ENCODE data around the gene FNDC3B.

FNDC3B gene

GRCh38 chr3:172245241-172245640 lies 205.9 kb downstream of the FNDC3B start:
- H2BK12ac ChIP-seq (ENCODE audit: low read length): no peak overlapping the region
- H3K4me1 ChIP-seq (ENCODE audit: control insufficient read depth in 2 of 2, insufficient read depth in 1 of 2, low read depth in 1 of 2, low read length in 2 of 2): no peaks in the 10 kb centered on the region
- no peak overlapping the region for H3K4ac ChIP-seq (ENCODE audit: low read length)
- no peak overlapping the region for H3K23ac ChIP-seq (ENCODE audit: low read depth, low read length, poor library complexity)
- H3K9ac ChIP-seq (ENCODE audit: low read depth, low read length, poor library complexity): no peak overlapping the region
- no peak overlapping the region for H2AFZ ChIP-seq (ENCODE audit: low read length)
- no peak overlapping the region for H4K91ac ChIP-seq (ENCODE audit: low read depth, low read length, poor library complexity)
- no CpG with 5 or more reads among the region's 2 CpGs for WGBS, 2 donors (ENCODE audit: extremely low coverage in 2 of 2, insufficient read length in 2 of 2, insufficient replicate concordance in 1 of 2)
- DNase-seq (ENCODE audit: low spot score): no peak
- no peak overlapping the region for H2BK15ac ChIP-seq (ENCODE audit: low read length)
- no peak overlapping the region for H2BK120ac ChIP-seq (ENCODE audit: low read depth, low read length)
- no peak overlapping the region for H2AK5ac ChIP-seq (ENCODE audit: low read depth, low read length)
- H3K4me2 ChIP-seq (ENCODE audit: insufficient read depth, low read length, poor library complexity, severe bottlenecking): no peak overlapping the region
- no peak overlapping the region for H3K18ac ChIP-seq (ENCODE audit: low read length)
- H3K9me3 ChIP-seq (replicated peaks in 1 of 2; ENCODE audit: control insufficient read depth in 2 of 2, insufficient read depth in 1 of 2, low read depth in 1 of 2, low read length in 2 of 2): peaks cover 6 to 34% of the 10 kb centered on the region in 2 donors
- no peak overlapping the region for H2BK5ac ChIP-seq (ENCODE audit: low read length)
- H3K14ac ChIP-seq (ENCODE audit: low read length): no peak overlapping the region
- no peak overlapping the region for H4K8ac ChIP-seq (ENCODE audit: low read depth, low read length)
- peaks cover 0 to 49% of the 10 kb centered on the region in 2 donors for H3K36me3 ChIP-seq (replicated peaks in 1 of 2; ENCODE audit: control insufficient read depth in 2 of 2, insufficient read depth in 2 of 2, low read length in 2 of 2)
- H3K79me1 ChIP-seq (ENCODE audit: low read depth, low read length): peaks cover 6% of the 10 kb centered on the region
- no peak overlapping the region for H3K27ac ChIP-seq (replicated peaks; ENCODE audit: low read length)
- no peaks in the 10 kb centered on the region for H3K27me3 ChIP-seq (ENCODE audit: control insufficient read depth in 3 of 3, insufficient read depth in 3 of 3, low read depth in 1 of 3, low read length in 3 of 3)
- H3K4me3 ChIP-seq (ENCODE audit: low read length in 2 of 2): no peak overlapping the region

- Histone ChIP-seq H3K14ac (ENCODE audit: low read length) (no peak overlapping the region), H2AFZ (ENCODE audit: low read length) (no peak overlapping the region), H3K18ac (ENCODE audit: low read length) (no peak overlapping the region), H3K9me3 (replicated peaks in 1 of 2; ENCODE audit: control insufficient read depth in 2 of 2, insufficient read depth in 1 of 2, low read depth in 1 of 2, low read length in 2 of 2) (peaks cover 4 to 24% of the 10 kb centered on the region in 2 donors), H2BK5ac (ENCODE audit: low read length) (no peak overlapping the region), H3K4me2 (ENCODE audit: insufficient read depth, low read length, poor library complexity, severe bottlenecking) (no peak overlapping the region), H3K4ac (ENCODE audit: low read length) (no peak overlapping the region), H3K4me3 (ENCODE audit: low read length in 2 of 2) (no peak overlapping the region), H3K79me1 (ENCODE audit: low read depth, low read length) (peaks cover 6% of the 10 kb centered on the region), H2AK5ac (ENCODE audit: low read depth, low read length) (no peak overlapping the region), H3K27ac (replicated peaks; ENCODE audit: low read length) (no peak overlapping the region), H3K4me1 (ENCODE audit: control insufficient read depth in 2 of 2, insufficient read depth in 1 of 2, low read depth in 1 of 2, low read length in 2 of 2) (no peaks in the 10 kb centered on the region), H4K91ac (ENCODE audit: low read depth, low read length, poor library complexity) (no peak overlapping the region), H2BK12ac (ENCODE audit: low read length) (no peak overlapping the region), H2BK120ac (ENCODE audit: low read depth, low read length) (no peak overlapping the region), H3K23ac (ENCODE audit: low read depth, low read length, poor library complexity) (no peak overlapping the region), H3K36me3 (replicated peaks in 1 of 2; ENCODE audit: control insufficient read depth in 2 of 2, insufficient read depth in 2 of 2, low read length in 2 of 2) (peaks cover 2 to 44% of the 10 kb centered on the region in 2 donors), H2BK15ac (ENCODE audit: low read length) (no peak overlapping the region), H3K9ac (ENCODE audit: low read depth, low read length, poor library complexity) (no peak overlapping the region), H4K8ac (ENCODE audit: low read depth, low read length) (no peak overlapping the region), H3K27me3 (ENCODE audit: control insufficient read depth in 3 of 3, insufficient read depth in 3 of 3, low read depth in 1 of 3, low read length in 3 of 3) (no peaks in the 10 kb centered on the region)
- no CpG with 5 or more reads among the region's 10 CpGs for WGBS, 2 donors (ENCODE audit: extremely low coverage in 2 of 2, insufficient read length in 2 of 2, insufficient replicate concordance in 1 of 2)
- no peak for DNase-seq (ENCODE audit: low spot score)
These were observed 206.9 kb downstream of the FNDC3B start for GRCh38 chr3:172246107-172246844.

- H3K9ac ChIP-seq (ENCODE audit: low read depth, low read length, poor library complexity): no peak overlapping the region
- H2AK5ac ChIP-seq (ENCODE audit: low read depth, low read length): no peak overlapping the region
- no peak overlapping the region for H3K4ac ChIP-seq (ENCODE audit: low read length)
- WGBS, 2 donors (ENCODE audit: extremely low coverage in 2 of 2, insufficient read length in 2 of 2, insufficient replicate concordance in 1 of 2): no CpG with 5 or more reads among the region's 13 CpGs
- H2BK5ac ChIP-seq (ENCODE audit: low read length): no peak overlapping the region
- H2BK120ac ChIP-seq (ENCODE audit: low read depth, low read length): no peak overlapping the region
- no peak overlapping the region for H4K8ac ChIP-seq (ENCODE audit: low read depth, low read length)
- peaks cover 0 to 10% of the 10 kb centered on the region in 2 donors for H3K9me3 ChIP-seq (replicated peaks in 1 of 2; ENCODE audit: control insufficient read depth in 2 of 2, insufficient read depth in 1 of 2, low read depth in 1 of 2, low read length in 2 of 2)
- no peak overlapping the region for H3K4me3 ChIP-seq (ENCODE audit: low read length in 2 of 2)
- no peak overlapping the region for H3K27ac ChIP-seq (replicated peaks; ENCODE audit: low read length)
- no peak overlapping the region for H2BK15ac ChIP-seq (ENCODE audit: low read length)
- DNase-seq (ENCODE audit: low spot score): no peak
- H3K4me1 ChIP-seq (ENCODE audit: control insufficient read depth in 2 of 2, insufficient read depth in 1 of 2, low read depth in 1 of 2, low read length in 2 of 2): no peaks in the 10 kb centered on the region
- no peaks in the 10 kb centered on the region for H3K27me3 ChIP-seq (ENCODE audit: control insufficient read depth in 3 of 3, insufficient read depth in 3 of 3, low read depth in 1 of 3, low read length in 3 of 3)
- H2AFZ ChIP-seq (ENCODE audit: low read length): no peak overlapping the region
- peaks cover 3% of the 10 kb centered on the region for H3K79me1 ChIP-seq (ENCODE audit: low read depth, low read length)
- no peak overlapping the region for H4K91ac ChIP-seq (ENCODE audit: low read depth, low read length, poor library complexity)
- no peak overlapping the region for H3K4me2 ChIP-seq (ENCODE audit: insufficient read depth, low read length, poor library complexity, severe bottlenecking)
- H2BK12ac ChIP-seq (ENCODE audit: low read length): no peak overlapping the region
- no peak overlapping the region for H3K14ac ChIP-seq (ENCODE audit: low read length)
- H3K18ac ChIP-seq (ENCODE audit: low read length): no peak overlapping the region
- H3K23ac ChIP-seq (ENCODE audit: low read depth, low read length, poor library complexity): no peak overlapping the region
- H3K36me3 ChIP-seq (replicated peaks in 1 of 2; ENCODE audit: control insufficient read depth in 2 of 2, insufficient read depth in 2 of 2, low read length in 2 of 2): peaks cover 2 to 54% of the 10 kb centered on the region in 2 donors
These were observed 208.3 kb downstream of the FNDC3B start for GRCh38 chr3:172247525-172248274.

- Histone ChIP-seq H3K4me3 (ENCODE audit: low read length in 2 of 2) (no peak overlapping the region), H3K9me3 (replicated peaks in 1 of 2; ENCODE audit: control insufficient read depth in 2 of 2, insufficient read depth in 1 of 2, low read depth in 1 of 2, low read length in 2 of 2) (no peaks in the 10 kb centered on the region), H3K27ac (replicated peaks; ENCODE audit: low read length) (no peak overlapping the region), H2BK12ac (ENCODE audit: low read length) (no peak overlapping the region), H2BK5ac (ENCODE audit: low read length) (no peak overlapping the region), H2AK5ac (ENCODE audit: low read depth, low read length) (no peak overlapping the region), H3K27me3 (ENCODE audit: control insufficient read depth in 3 of 3, insufficient read depth in 3 of 3, low read depth in 1 of 3, low read length in 3 of 3) (no peaks in the 10 kb centered on the region), H3K9ac (ENCODE audit: low read depth, low read length, poor library complexity) (no peak overlapping the region), H3K18ac (ENCODE audit: low read length) (no peak overlapping the region), H2BK15ac (ENCODE audit: low read length) (no peak overlapping the region), H2AFZ (ENCODE audit: low read length) (no peak overlapping the region), H3K4me1 (ENCODE audit: control insufficient read depth in 2 of 2, insufficient read depth in 1 of 2, low read depth in 1 of 2, low read length in 2 of 2) (no peaks in the 10 kb centered on the region), H3K14ac (ENCODE audit: low read length) (no peak overlapping the region), H3K36me3 (replicated peaks in 1 of 2; ENCODE audit: control insufficient read depth in 2 of 2, insufficient read depth in 2 of 2, low read length in 2 of 2) (peaks cover 2 to 57% of the 10 kb centered on the region in 2 donors), H3K79me1 (ENCODE audit: low read depth, low read length) (peaks cover 3% of the 10 kb centered on the region), H2BK120ac (ENCODE audit: low read depth, low read length) (no peak overlapping the region), H4K91ac (ENCODE audit: low read depth, low read length, poor library complexity) (no peak overlapping the region), H3K4ac (ENCODE audit: low read length) (no peak overlapping the region), H3K23ac (ENCODE audit: low read depth, low read length, poor library complexity) (no peak overlapping the region), H4K8ac (ENCODE audit: low read depth, low read length) (no peak overlapping the region), H3K4me2 (ENCODE audit: insufficient read depth, low read length, poor library complexity, severe bottlenecking) (no peak overlapping the region)
- DNase-seq (ENCODE audit: low spot score): no peak
- no CpG with 5 or more reads among the region's 1 CpG for WGBS, 2 donors (ENCODE audit: extremely low coverage in 2 of 2, insufficient read length in 2 of 2, insufficient replicate concordance in 1 of 2)
These were observed 209.7 kb downstream of the FNDC3B start for GRCh38 chr3:172249039-172249438.
